Neuronal stem cell (in vitro differentiated cells): ENCODE measurements around the gene NRAS.

Experiments used
- DNase-seq: peaks from one replicate; pipeline ENCODE4 v3.0.0-alpha.2; 2013; ENCODE audit warnings: low spot score
- H2AFZ ChIP-seq: one replicate; pipeline ENCODE4 v1.6.1; 2013; ENCODE audit warnings: mild to moderate bottlenecking, low read length, inconsistent platforms
- H2AK5ac ChIP-seq: 2 replicates; pipeline ENCODE4 v1.6.1; 2013; ENCODE audit warnings: low read depth, mild to moderate bottlenecking, inconsistent platforms, low read length, moderate library complexity, mixed read lengths
- H2BK120ac ChIP-seq: 2 replicates; pipeline ENCODE4 v1.6.1; 2013; ENCODE audit warnings: low read depth, mild to moderate bottlenecking, inconsistent platforms, low read length, moderate library complexity, mixed read lengths
- H2BK12ac ChIP-seq: one replicate; pipeline ENCODE4 v1.6.1; 2013; ENCODE audit warnings: low read length, inconsistent platforms
- H2BK15ac ChIP-seq: 2 replicates; pipeline ENCODE4 v1.6.1; 2013; ENCODE audit warnings: mild to moderate bottlenecking, low read length, inconsistent platforms, mixed read lengths
- H2BK5ac ChIP-seq: one replicate; pipeline ENCODE4 v1.6.1; 2013; ENCODE audit warnings: inconsistent platforms, mild to moderate bottlenecking, low read length, moderate library complexity
- H3K14ac ChIP-seq: one replicate; pipeline ENCODE4 v1.6.1; 2013; ENCODE audit warnings: low read length, inconsistent platforms
- H3K18ac ChIP-seq: 2 replicates; pipeline ENCODE4 v1.6.1; 2013; ENCODE audit warnings: low read length, inconsistent platforms
- H3K23ac ChIP-seq: 2 replicates; pipeline ENCODE4 v1.6.1; 2013; ENCODE audit warnings: low read depth, mild to moderate bottlenecking, mixed read lengths, low read length, inconsistent platforms; ENCODE audit not compliant: poor library complexity
- H3K27ac ChIP-seq: replicated peaks from 3 replicates; pipeline ENCODE4 v1.5.1; 2013; ENCODE audit warnings: low read length, inconsistent platforms
- H3K27me3 ChIP-seq, 3 experiments: 2 replicates each; pipeline ENCODE4 v1.6.1; 2013; ENCODE audit warnings: low read length in 3 of 3, mild to moderate bottlenecking in 2 of 3, inconsistent platforms in 1 of 3, low read depth in 1 of 3, mixed read lengths in 1 of 3, moderate library complexity in 1 of 3; ENCODE audit not compliant: control insufficient read depth in 3 of 3, insufficient read depth in 3 of 3
- H3K36me3 ChIP-seq, 2 donors: replicated peaks in 1 of 2; 2 replicates each; pipeline ENCODE4 v1.6.1; 2013; ENCODE audit warnings: low read length in 2 of 2; ENCODE audit not compliant: control insufficient read depth in 2 of 2, insufficient read depth in 2 of 2
- H3K4ac ChIP-seq: 2 replicates; pipeline ENCODE4 v1.6.1; 2013; ENCODE audit warnings: inconsistent platforms, mild to moderate bottlenecking, low read length, moderate library complexity
- H3K4me1 ChIP-seq, 2 donors: 1 replicate in 1 of 2; 2 replicates in 1 of 2; pipeline ENCODE4 v1.6.1; 2013; ENCODE audit warnings: low read length in 2 of 2, low read depth in 1 of 2; ENCODE audit not compliant: control insufficient read depth in 2 of 2, insufficient read depth in 1 of 2
- H3K4me2 ChIP-seq: one replicate; pipeline ENCODE4 v1.6.1; 2013; ENCODE audit warnings: mild to moderate bottlenecking, low read length, inconsistent platforms; ENCODE audit not compliant: insufficient read depth, poor library complexity, severe bottlenecking
- H3K4me3 ChIP-seq, 2 donors: 2 replicates each; pipeline ENCODE4 v1.5.1; 2013; ENCODE audit warnings: low read length in 2 of 2, mild to moderate bottlenecking in 2 of 2, inconsistent platforms in 1 of 2, moderate library complexity in 1 of 2
- H3K79me1 ChIP-seq: one replicate; pipeline ENCODE4 v1.6.1; 2013; ENCODE audit warnings: low read depth, mild to moderate bottlenecking, inconsistent platforms, low read length, moderate library complexity
- H3K9ac ChIP-seq: one replicate; pipeline ENCODE4 v1.6.1; 2013; ENCODE audit warnings: mild to moderate bottlenecking, low read depth, low read length, inconsistent platforms; ENCODE audit not compliant: poor library complexity
- H3K9me3 ChIP-seq, 2 donors: replicated peaks in 1 of 2; 2 replicates each; pipeline versions ENCODE3 to v1.6.1; 2013; ENCODE audit warnings: low read length in 2 of 2, mild to moderate bottlenecking in 2 of 2, inconsistent platforms in 1 of 2, low read depth in 1 of 2, mixed read lengths in 1 of 2, moderate library complexity in 1 of 2; ENCODE audit not compliant: control insufficient read depth in 2 of 2, insufficient read depth in 1 of 2
- H4K8ac ChIP-seq: one replicate; pipeline ENCODE4 v1.6.1; 2013; ENCODE audit warnings: low read depth, mild to moderate bottlenecking, inconsistent platforms, low read length, moderate library complexity
- H4K91ac ChIP-seq: one replicate; pipeline ENCODE4 v1.6.1; 2013; ENCODE audit warnings: low read length, low read depth, mild to moderate bottlenecking, inconsistent platforms; ENCODE audit not compliant: poor library complexity
- WGBS, 2 donors: extraction: QIAGEN DNeasy Blood & Tissue Kit; methylation state at CpG; one replicate each; pipeline ENCODE4 v1.1.7; 2013; ENCODE audit warnings: missing lambda C conversion rate in 2 of 2, mixed read lengths in 1 of 2; ENCODE audit not compliant: insufficient read length in 2 of 2, insufficient replicate concordance in 1 of 2; ENCODE audit errors: extremely low coverage in 2 of 2; 5-methylcytosine and 5-hydroxymethylcytosine counted together

NRAS gene

GRCh38 chr1:114757455-114758255 lies 41.1 kb upstream of the NRAS start, which contains the start of gene CSDE1:
TSS of gene CSDE1 (minus strand) at chr1:114757984. CDS start at chr1:114739890, 18,094 bp downstream.
- peak within 1 kb of the TSS; percentile 70 to 94 for H3K4me3 ChIP-seq
- H2BK120ac ChIP-seq, result peak within 1 kb of the TSS; percentile 97
- H3K23ac ChIP-seq, result peak within 1 kb of the TSS; percentile 97
- H3K18ac ChIP-seq, result peak within 1 kb of the TSS; percentile 96
- H4K91ac ChIP-seq, result peak within 1 kb of the TSS; percentile 95
- peak within 1 kb of the TSS; percentile 99 for H3K4ac ChIP-seq
- peaks cover 0 to 4% of the 10 kb centered on the region in 2 donors for H3K9me3 ChIP-seq
- no peaks in the 10 kb centered on the region for H3K27me3 ChIP-seq
- no peaks in the 10 kb centered on the region for H3K79me1 ChIP-seq
- H2BK12ac ChIP-seq, result no peak within 1 kb of the TSS
- peak within 1 kb of the TSS; percentile 94 for H3K9ac ChIP-seq
- WGBS, 2 donors, result no CpG with 5 or more reads among the region's 50 CpGs
- peak within 1 kb of the TSS; percentile 95 for H2BK5ac ChIP-seq
- H2BK15ac ChIP-seq, result no peak within 1 kb of the TSS
- peak within 1 kb of the TSS; percentile 68 for H4K8ac ChIP-seq
- DNase-seq, result peak; percentile 96
- peaks cover 3 to 10% of the 10 kb centered on the region in 2 donors for H3K4me1 ChIP-seq
- peak within 1 kb of the TSS; percentile 90 for H3K27ac ChIP-seq
- peak within 1 kb of the TSS; percentile 97 for H3K14ac ChIP-seq
- peak within 1 kb of the TSS; percentile 89 for H2AFZ ChIP-seq
- H3K36me3 ChIP-seq, result peaks cover 1 to 33% of the 10 kb centered on the region in 2 donors
- H2AK5ac ChIP-seq, result peak within 1 kb of the TSS; percentile 97
- H3K4me2 ChIP-seq, result peak within 1 kb of the TSS; percentile 66

DNA sequence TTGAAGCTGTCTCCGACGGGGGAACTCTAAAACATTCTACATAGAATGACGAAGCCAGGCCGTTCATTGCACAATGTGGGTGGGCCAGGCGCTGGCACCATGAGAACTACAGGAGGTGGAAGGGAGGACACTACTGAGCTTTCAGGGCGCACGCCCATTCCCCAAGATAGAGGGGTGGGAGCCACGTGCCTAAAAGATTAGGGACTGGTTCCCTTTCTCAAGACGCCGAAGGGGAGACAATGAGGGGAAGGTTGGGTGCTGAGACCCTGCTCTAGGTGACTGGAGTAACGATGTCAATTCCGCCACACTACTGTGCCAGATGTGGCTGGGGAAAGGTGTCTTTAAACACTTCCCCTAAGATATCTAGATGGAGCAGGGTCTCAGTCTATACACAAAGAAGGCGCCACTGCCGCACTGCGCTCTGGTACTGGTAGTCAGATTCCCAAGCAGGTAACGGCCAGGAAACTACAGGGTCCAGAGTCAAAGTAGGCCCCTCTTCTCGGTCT lies 40.4 kb upstream of the NRAS start:
- Histone ChIP-seq H3K23ac (no peak overlapping the region), H3K27me3 (no peaks in the 10 kb centered on the region), H3K27ac (peak overlapping the region; percentile 74), H3K4me2 (peak overlapping the region; percentile 66), H3K9me3 (peaks cover 0 to 4% of the 10 kb centered on the region in 2 donors), H3K4ac (no peak overlapping the region), H2BK12ac (no peak overlapping the region), H3K4me3 (peak overlapping the region; percentile 70 to 93), H3K9ac (peak overlapping the region; percentile 80), H2AFZ (peak overlapping the region; percentile 85), H2AK5ac (no peak overlapping the region), H3K18ac (peak overlapping the region; percentile 4), H3K14ac (no peak overlapping the region), H4K91ac (no peak overlapping the region), H4K8ac (no peak overlapping the region), H3K79me1 (no peaks in the 10 kb centered on the region), H2BK15ac (no peak overlapping the region), H3K4me1 (peaks cover 3 to 10% of the 10 kb centered on the region in 2 donors), H2BK120ac (no peak overlapping the region), H3K36me3 (peaks cover 1 to 38% of the 10 kb centered on the region in 2 donors), H2BK5ac (no peak overlapping the region)
- no CpG with 5 or more reads among the region's 17 CpGs for WGBS, 2 donors
- no peak for DNase-seq

- no CpG with 5 or more reads among the region's 14 CpGs for WGBS, 2 donors
- Histone ChIP-seq H2BK5ac (no peak overlapping the region), H3K23ac (no peak overlapping the region), H3K27ac (no peak overlapping the region), H2AFZ (peak overlapping the region; percentile 85), H3K14ac (no peak overlapping the region), H2BK120ac (no peak overlapping the region), H3K18ac (no peak overlapping the region), H4K91ac (no peak overlapping the region), H3K4me3 (peak overlapping the region; percentile 70 to 93), H2BK12ac (no peak overlapping the region), H2BK15ac (no peak overlapping the region), H3K4me2 (peak overlapping the region; percentile 66), H4K8ac (no peak overlapping the region), H3K4ac (no peak overlapping the region), H3K9me3 (peaks cover 0 to 4% of the 10 kb centered on the region in 2 donors), H3K9ac (no peak overlapping the region), H3K36me3 (peaks cover 1 to 38% of the 10 kb centered on the region in 2 donors), H3K79me1 (no peaks in the 10 kb centered on the region), H2AK5ac (no peak overlapping the region), H3K27me3 (no peaks in the 10 kb centered on the region), H3K4me1 (peaks cover 3 to 10% of the 10 kb centered on the region in 2 donors)
- no peak for DNase-seq
These were observed 39.7 kb upstream of the NRAS start for GRCh38 chr1:114756009-114756892.
